GM04504 (cell line): ENCODE results near the gene LHX8.
"Not testable (repeated sequence)": the region's sequence is repeated elsewhere in the genome, so short reads cannot be mapped to it uniquely, and the experiment has no call there.

Source experiments
- DNase-seq: peaks from one replicate; pipeline ENCODE4 v3.0.0-alpha.2; 2012; ENCODE audit warnings: low read depth

The LHX8 gene

GRCh38 chr1:75133750-75134646 is at the start of gene LHX8:
LHX8 (plus strand) TSS chr1:75134388; CDS start chr1:75136615, 2,227 bp downstream.
- no peak for DNase-seq

- DNase-seq = no peak
These were observed 48.3 kb upstream of the LHX8 start for GRCh38 chr1:75085931-75086330.

- DNase-seq = no peak
These were observed 46.9 kb upstream of the LHX8 start for GRCh38 chr1:75087278-75087677.

- no peak for DNase-seq
These were observed 42.0 kb upstream of the LHX8 start for GRCh38 chr1:75092141-75092540.

GRCh38 chr1:75097654-75098053 is 36.5 kb upstream of the LHX8 start:
- DNase-seq = peak; percentile 6

GRCh38 chr1:75099581-75099980 is 34.6 kb upstream of the LHX8 start:
- no peak for DNase-seq

GRCh38 chr1:75100481-75101092 is 33.6 kb upstream of the LHX8 start:
- DNase-seq = no peak

GRCh38 chr1:75112362-75112951 is 21.7 kb upstream of the LHX8 start:
- not testable (repeated sequence) for DNase-seq

GRCh38 chr1:75115654-75116053 is 18.5 kb upstream of the LHX8 start:
- DNase-seq = no peak

GRCh38 chr1:75123756-75124155 is 10.4 kb upstream of the LHX8 start:
- no peak for DNase-seq

- no peak for DNase-seq
These were observed 9.7 kb upstream of the LHX8 start for GRCh38 chr1:75124510-75124909.

- DNase-seq = no peak
These were observed 8.9 kb upstream of the LHX8 start for GRCh38 chr1:75125161-75125726.

GRCh38 chr1:75126611-75127101 is 7.5 kb upstream of the LHX8 start:
- DNase-seq = no peak

- DNase-seq = no peak
These were observed 6.1 kb upstream of the LHX8 start for GRCh38 chr1:75127916-75128717.

- DNase-seq = no peak
These were observed 4.6 kb upstream of the LHX8 start for GRCh38 chr1:75129660-75129982.

- DNase-seq = no peak
These were observed 4.0 kb upstream of the LHX8 start for GRCh38 chr1:75129983-75130789.

GRCh38 chr1:75130865-75131564 is 3.2 kb upstream of the LHX8 start:
- DNase-seq = no peak

- no peak for DNase-seq
These were observed 2.5 kb upstream of the LHX8 start for GRCh38 chr1:75131565-75132241.

- DNase-seq = no peak
These were observed 1.9 kb upstream of the LHX8 start for GRCh38 chr1:75132242-75132811.
